ENCODE data around the gene GBX2.

GRCh38 chr2:236156095-236156859 lies 11.9 kb downstream of the GBX2 start:
- TF ChIP-seq, protein P1, sequence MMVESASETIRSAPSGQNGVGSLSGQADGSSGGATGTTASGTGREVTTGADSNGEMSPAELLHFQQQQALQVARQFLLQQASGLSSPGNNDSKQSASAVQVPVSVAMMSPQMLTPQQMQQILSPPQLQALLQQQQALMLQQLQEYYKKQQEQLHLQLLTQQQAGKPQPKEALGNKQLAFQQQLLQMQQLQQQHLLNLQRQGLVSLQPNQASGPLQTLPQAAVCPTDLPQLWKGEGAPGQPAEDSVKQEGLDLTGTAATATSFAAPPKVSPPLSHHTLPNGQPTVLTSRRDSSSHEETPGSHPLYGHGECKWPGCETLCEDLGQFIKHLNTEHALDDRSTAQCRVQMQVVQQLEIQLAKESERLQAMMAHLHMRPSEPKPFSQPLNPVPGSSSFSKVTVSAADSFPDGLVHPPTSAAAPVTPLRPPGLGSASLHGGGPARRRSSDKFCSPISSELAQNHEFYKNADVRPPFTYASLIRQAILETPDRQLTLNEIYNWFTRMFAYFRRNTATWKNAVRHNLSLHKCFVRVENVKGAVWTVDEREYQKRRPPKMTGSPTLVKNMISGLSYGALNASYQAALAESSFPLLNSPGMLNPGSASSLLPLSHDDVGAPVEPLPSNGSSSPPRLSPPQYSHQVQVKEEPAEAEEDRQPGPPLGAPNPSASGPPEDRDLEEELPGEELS (CRISPR knock-in tag; IDR thresholded peaks at IDR 0.05) = no peak
- TF ChIP-seq ZNF232 (CRISPR knock-in tag; IDR thresholded peaks at IDR 0.05) (no peak), ZBTB43 (CRISPR knock-in tag; IDR thresholded peaks at IDR 0.05) (no peak)

All from WTC11 (cell line).